GM12878 (cell line): ENCODE data around the gene MYO1D.

Experiments used
- CEBPB ChIP-seq, 2 experiments: fragments of 150-350 bp in 1 of 2; IDR thresholded peaks; 2 replicates each; pipeline ENCODE4 v1.6.1; 2012 to 2014; ENCODE audit warnings: low read depth in 2 of 2, low read length in 2 of 2, borderline replicate concordance in 1 of 2, inconsistent platforms in 1 of 2
- CREB1 ChIP-seq: IDR thresholded peaks from 2 replicates; pipeline ENCODE4 v1.6.1; 2012; ENCODE audit warnings: low read depth, mild to moderate bottlenecking, inconsistent platforms
- EP300 ChIP-seq, 2 experiments: fragments of 150-350 bp in 1 of 2; IDR thresholded peaks; 2 replicates each; pipeline ENCODE4 v1.6.1; 2011 to 2012; ENCODE audit warnings: low read depth in 2 of 2, low read length in 2 of 2, borderline replicate concordance in 1 of 2, improper control_type of control experiment in 1 of 2, inconsistent platforms in 1 of 2; ENCODE audit not compliant: control insufficient read depth in 1 of 2
- MTA3 ChIP-seq: IDR thresholded peaks from 2 replicates; pipeline ENCODE4 v1.6.1; 2012; ENCODE audit warnings: low read length, inconsistent platforms, borderline replicate concordance
- POLR2A ChIP-seq: IDR thresholded peaks from 2 replicates; pipeline ENCODE4 v1.6.1; 2011; ENCODE audit warnings: low read depth, mild to moderate bottlenecking, low read length
- TF ChIP-seq, protein P1 (sequence below), 3 experiments: IDR thresholded peaks in 2 of 3; conservative IDR thresholded peaks in 1 of 3; 2 replicates each; pipeline ENCODE4 v1.5.1; 2011; ENCODE audit warnings: low read depth in 3 of 3, low read length in 3 of 3, mild to moderate bottlenecking in 3 of 3, control low read depth in 2 of 3, moderate library complexity in 2 of 3, inconsistent platforms in 1 of 3, mixed read lengths in 1 of 3; ENCODE audit not compliant: control insufficient read depth in 2 of 3, insufficient read depth in 1 of 3; ENCODE audit errors: extremely low read depth in 1 of 3
- TF ChIP-seq, protein P2 (sequence below): IDR thresholded peaks from 2 replicates; pipeline ENCODE4 v1.6.1; 2012; ENCODE audit warnings: low read length, inconsistent platforms

- TF ChIP-seq CEBPB (IDR thresholded peaks at IDR 0.05; ENCODE audit: borderline replicate concordance in 1 of 2, low read depth in 2 of 2, low read length in 2 of 2) (no peak), POLR2A (no peak), MTA3 (no peak), CREB1 (no peak), EP300 (IDR thresholded peaks at IDR 0.05; ENCODE audit: borderline replicate concordance in 1 of 2, control insufficient read depth in 1 of 2, low read depth in 2 of 2, low read length in 2 of 2) (no peak)
- TF ChIP-seq, protein P1, sequence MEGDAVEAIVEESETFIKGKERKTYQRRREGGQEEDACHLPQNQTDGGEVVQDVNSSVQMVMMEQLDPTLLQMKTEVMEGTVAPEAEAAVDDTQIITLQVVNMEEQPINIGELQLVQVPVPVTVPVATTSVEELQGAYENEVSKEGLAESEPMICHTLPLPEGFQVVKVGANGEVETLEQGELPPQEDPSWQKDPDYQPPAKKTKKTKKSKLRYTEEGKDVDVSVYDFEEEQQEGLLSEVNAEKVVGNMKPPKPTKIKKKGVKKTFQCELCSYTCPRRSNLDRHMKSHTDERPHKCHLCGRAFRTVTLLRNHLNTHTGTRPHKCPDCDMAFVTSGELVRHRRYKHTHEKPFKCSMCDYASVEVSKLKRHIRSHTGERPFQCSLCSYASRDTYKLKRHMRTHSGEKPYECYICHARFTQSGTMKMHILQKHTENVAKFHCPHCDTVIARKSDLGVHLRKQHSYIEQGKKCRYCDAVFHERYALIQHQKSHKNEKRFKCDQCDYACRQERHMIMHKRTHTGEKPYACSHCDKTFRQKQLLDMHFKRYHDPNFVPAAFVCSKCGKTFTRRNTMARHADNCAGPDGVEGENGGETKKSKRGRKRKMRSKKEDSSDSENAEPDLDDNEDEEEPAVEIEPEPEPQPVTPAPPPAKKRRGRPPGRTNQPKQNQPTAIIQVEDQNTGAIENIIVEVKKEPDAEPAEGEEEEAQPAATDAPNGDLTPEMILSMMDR (IDR thresholded peaks at IDR 0.05 in 2 of 3, conservative IDR thresholded peaks at IDR 0.05 in 1 of 3; ENCODE audit: control insufficient read depth in 2 of 3, extremely low read depth in 1 of 3, insufficient read depth in 1 of 3, low read depth in 3 of 3, low read length in 3 of 3), result no peak
- TF ChIP-seq, protein P2, sequence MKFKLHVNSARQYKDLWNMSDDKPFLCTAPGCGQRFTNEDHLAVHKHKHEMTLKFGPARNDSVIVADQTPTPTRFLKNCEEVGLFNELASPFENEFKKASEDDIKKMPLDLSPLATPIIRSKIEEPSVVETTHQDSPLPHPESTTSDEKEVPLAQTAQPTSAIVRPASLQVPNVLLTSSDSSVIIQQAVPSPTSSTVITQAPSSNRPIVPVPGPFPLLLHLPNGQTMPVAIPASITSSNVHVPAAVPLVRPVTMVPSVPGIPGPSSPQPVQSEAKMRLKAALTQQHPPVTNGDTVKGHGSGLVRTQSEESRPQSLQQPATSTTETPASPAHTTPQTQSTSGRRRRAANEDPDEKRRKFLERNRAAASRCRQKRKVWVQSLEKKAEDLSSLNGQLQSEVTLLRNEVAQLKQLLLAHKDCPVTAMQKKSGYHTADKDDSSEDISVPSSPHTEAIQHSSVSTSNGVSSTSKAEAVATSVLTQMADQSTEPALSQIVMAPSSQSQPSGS, result no peak
These were observed 430.0 kb downstream of the MYO1D start for GRCh38 chr17:32446949-32447348.
